PFSK-1 (cell line): Measurements from ENCODE around the gene BCL2L15.

Experiments
- POLR2AphosphoS5 ChIP-seq: IDR thresholded peaks from 2 replicates; pipeline ENCODE4 v1.6.1; 2012; ENCODE audit warnings: low read depth, mild to moderate bottlenecking, control low read depth, low read length, moderate library complexity
- TF ChIP-seq, protein P1 (sequence below), 2 experiments: IDR thresholded peaks; 2 replicates each; pipeline versions ENCODE4 v1.6.1 to v1.8.0; 2011 to 2012; ENCODE audit warnings: low read depth in 2 of 2, low read length in 2 of 2, control low read depth in 1 of 2, inconsistent platforms in 1 of 2, mild to moderate bottlenecking in 1 of 2, moderate library complexity in 1 of 2; ENCODE audit not compliant: insufficient read depth in 1 of 2

DNA sequence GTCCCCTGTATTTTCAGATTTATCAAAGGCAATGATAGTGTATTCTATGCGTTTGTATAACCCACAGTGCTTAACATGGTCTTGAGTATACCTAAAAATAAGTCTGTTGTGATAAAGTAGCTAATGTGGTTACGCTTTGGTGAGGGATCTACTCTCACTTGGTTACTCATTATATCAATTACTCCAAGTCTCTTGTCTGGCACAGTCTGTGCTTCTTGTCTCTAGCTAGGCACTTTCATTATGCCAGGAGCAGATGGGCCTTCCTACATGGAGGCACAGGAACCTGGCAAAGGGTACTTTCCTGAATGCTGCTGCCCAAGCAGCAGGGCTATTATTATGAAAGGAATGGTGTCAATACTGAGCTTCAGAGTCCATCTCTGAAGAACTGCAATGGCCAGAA lies 11.7 kb downstream of the BCL2L15 start:
- TF ChIP-seq POLR2AphosphoS5 = no peak
- TF ChIP-seq, protein P1, sequence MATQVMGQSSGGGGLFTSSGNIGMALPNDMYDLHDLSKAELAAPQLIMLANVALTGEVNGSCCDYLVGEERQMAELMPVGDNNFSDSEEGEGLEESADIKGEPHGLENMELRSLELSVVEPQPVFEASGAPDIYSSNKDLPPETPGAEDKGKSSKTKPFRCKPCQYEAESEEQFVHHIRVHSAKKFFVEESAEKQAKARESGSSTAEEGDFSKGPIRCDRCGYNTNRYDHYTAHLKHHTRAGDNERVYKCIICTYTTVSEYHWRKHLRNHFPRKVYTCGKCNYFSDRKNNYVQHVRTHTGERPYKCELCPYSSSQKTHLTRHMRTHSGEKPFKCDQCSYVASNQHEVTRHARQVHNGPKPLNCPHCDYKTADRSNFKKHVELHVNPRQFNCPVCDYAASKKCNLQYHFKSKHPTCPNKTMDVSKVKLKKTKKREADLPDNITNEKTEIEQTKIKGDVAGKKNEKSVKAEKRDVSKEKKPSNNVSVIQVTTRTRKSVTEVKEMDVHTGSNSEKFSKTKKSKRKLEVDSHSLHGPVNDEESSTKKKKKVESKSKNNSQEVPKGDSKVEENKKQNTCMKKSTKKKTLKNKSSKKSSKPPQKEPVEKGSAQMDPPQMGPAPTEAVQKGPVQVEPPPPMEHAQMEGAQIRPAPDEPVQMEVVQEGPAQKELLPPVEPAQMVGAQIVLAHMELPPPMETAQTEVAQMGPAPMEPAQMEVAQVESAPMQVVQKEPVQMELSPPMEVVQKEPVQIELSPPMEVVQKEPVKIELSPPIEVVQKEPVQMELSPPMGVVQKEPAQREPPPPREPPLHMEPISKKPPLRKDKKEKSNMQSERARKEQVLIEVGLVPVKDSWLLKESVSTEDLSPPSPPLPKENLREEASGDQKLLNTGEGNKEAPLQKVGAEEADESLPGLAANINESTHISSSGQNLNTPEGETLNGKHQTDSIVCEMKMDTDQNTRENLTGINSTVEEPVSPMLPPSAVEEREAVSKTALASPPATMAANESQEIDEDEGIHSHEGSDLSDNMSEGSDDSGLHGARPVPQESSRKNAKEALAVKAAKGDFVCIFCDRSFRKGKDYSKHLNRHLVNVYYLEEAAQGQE (IDR thresholded peaks at IDR 0.05; ENCODE audit: insufficient read depth in 1 of 2, low read depth in 2 of 2, low read length in 2 of 2) = no peak
